GM19463 (cell line): ENCODE measurements around the gene ZFR.
"Not testable (repeated sequence)": the region's sequence is repeated elsewhere in the genome, so short reads cannot be mapped to it uniquely, and the experiment has no call there.

ENCODE experiments used
- ATAC-seq: cut with Tn5 transposase; IDR thresholded peaks from one replicate; pipeline ENCODE4 v1.9.1; 2021; ENCODE audit warnings: mild to moderate bottlenecking, moderate library complexity; ENCODE audit not compliant: unreplicated experiment

Gene ZFR

GRCh38 chr5:32413466-32414263 lies 30.9 kb downstream of the ZFR start:
- ATAC-seq, result no peak

GRCh38 chr5:32410630-32411029 lies 33.9 kb downstream of the ZFR start:
- no peak for ATAC-seq

GRCh38 chr5:32406650-32407049 lies 37.9 kb downstream of the ZFR start:
- ATAC-seq, result no peak

- no peak for ATAC-seq
Measured at GRCh38 chr5:32405507-32405906, 39.0 kb downstream of the ZFR start.

GRCh38 chr5:32403760-32404159 lies 40.8 kb downstream of the ZFR start:
- ATAC-seq, result no peak

GRCh38 chr5:32400401-32400800 lies 44.1 kb downstream of the ZFR start:
- no peak for ATAC-seq

GRCh38 chr5:32398754-32399153 lies 45.8 kb downstream of the ZFR start:
- ATAC-seq, result not testable (repeated sequence)

- ATAC-seq, result no peak
Measured at GRCh38 chr5:32394981-32395380, 49.6 kb downstream of the ZFR start.

- no peak for ATAC-seq
Measured at GRCh38 chr5:32392039-32392438, 52.5 kb downstream of the ZFR start.

GRCh38 chr5:32390819-32391591 lies 53.5 kb downstream of the ZFR start:
- ATAC-seq, result no peak

- ATAC-seq, result no peak
Measured at GRCh38 chr5:32388432-32389129, 56.0 kb downstream of the ZFR start.

- no peak for ATAC-seq
Measured at GRCh38 chr5:32387841-32388240, 56.7 kb downstream of the ZFR start.

- no peak for ATAC-seq
Measured at GRCh38 chr5:32387211-32387610, 57.3 kb downstream of the ZFR start.

- no peak for ATAC-seq
Measured at GRCh38 chr5:32384621-32385020, 59.9 kb downstream of the ZFR start.

GRCh38 chr5:32383586-32383985 lies 61.0 kb downstream of the ZFR start:
- ATAC-seq, result no peak

GRCh38 chr5:32383065-32383464 lies 61.5 kb downstream of the ZFR start:
- no peak for ATAC-seq

- ATAC-seq, result no peak
Measured at GRCh38 chr5:32379421-32379820, 65.1 kb downstream of the ZFR start.

- ATAC-seq, result no peak
Measured at GRCh38 chr5:32378966-32379365, 65.6 kb downstream of the ZFR start.

GRCh38 chr5:32369542-32370155 lies 74.9 kb downstream of the ZFR start:
- ATAC-seq, result no peak

- no peak for ATAC-seq
Measured at GRCh38 chr5:32369032-32369431, 75.5 kb downstream of the ZFR start.

- ATAC-seq, result not testable (repeated sequence)
Measured at GRCh38 chr5:32367271-32367670, 77.3 kb downstream of the ZFR start.
